Fibroblast of upper back skin (primary cell): Measurements from ENCODE around the gene TLK1.
"Not testable (repeated sequence)": the region's sequence is repeated elsewhere in the genome, so short reads cannot be mapped to it uniquely, and the experiment has no call there.

Experiments used
- DNase-seq: peaks from one replicate; pipeline ENCODE4 v3.0.0-alpha.2; 2013

TLK1 gene

GRCh38 chr2:171167352-171167997, 6.8 kb upstream of the TLK1 start:
- no peak for DNase-seq

- DNase-seq: no peak
Observed at GRCh38 chr2:171166328-171166983, 5.8 kb upstream of the TLK1 start.

- DNase-seq: no peak
Observed at GRCh38 chr2:171165967-171166327, 5.3 kb upstream of the TLK1 start.

GRCh38 chr2:171163261-171163660, 2.6 kb upstream of the TLK1 start:
- no peak for DNase-seq

GRCh38 chr2:171162522-171163197, 2.0 kb upstream of the TLK1 start:
- DNase-seq: not testable (repeated sequence)

- DNase-seq: peak; percentile 52
Observed at GRCh38 chr2:171160956-171161740, 455 bp upstream of the TLK1 start.

- DNase-seq: peak; percentile 57
Observed at GRCh38 chr2:171159372-171160118, 1.1 kb downstream of the TLK1 start.

GRCh38 chr2:171158790-171159371, 1.8 kb downstream of the TLK1 start:
- no peak for DNase-seq

GRCh38 chr2:171158036-171158789, 2.5 kb downstream of the TLK1 start:
- DNase-seq: no peak

GRCh38 chr2:171157109-171157500, 3.6 kb downstream of the TLK1 start:
- DNase-seq: no peak

GRCh38 chr2:171154348-171154747, 6.3 kb downstream of the TLK1 start:
- DNase-seq: no peak

- no peak for DNase-seq
Observed at GRCh38 chr2:171150694-171151285, 9.9 kb downstream of the TLK1 start.

GRCh38 chr2:171149986-171150693, 10.6 kb downstream of the TLK1 start:
- DNase-seq: no peak

GRCh38 chr2:171149171-171149938, 11.3 kb downstream of the TLK1 start:
- DNase-seq: no peak

GRCh38 chr2:171147081-171147480, 13.6 kb downstream of the TLK1 start:
- DNase-seq: no peak

- no peak for DNase-seq
Observed at GRCh38 chr2:171146633-171147032, 14.1 kb downstream of the TLK1 start.

GRCh38 chr2:171146071-171146470, 14.6 kb downstream of the TLK1 start:
- no peak for DNase-seq

- DNase-seq: no peak
Observed at GRCh38 chr2:171143670-171144062, 17.0 kb downstream of the TLK1 start.

- no peak for DNase-seq
Observed at GRCh38 chr2:171142398-171142797, 18.3 kb downstream of the TLK1 start.

- DNase-seq: peak; percentile 25
Observed at GRCh38 chr2:171141320-171141719, 19.4 kb downstream of the TLK1 start.
